IPS DF 4.7 (cell line): Measurements from ENCODE around the gene KDM4C.
"Not testable (repeated sequence)": the region's sequence is repeated elsewhere in the genome, so short reads cannot be mapped to it uniquely, and the experiment has no call there.

Source experiments
- DNase-seq: peaks from one replicate; pipeline ENCODE4 v3.0.0-alpha.2; 2013; ENCODE audit warnings: low spot score; ENCODE audit errors: extremely low read depth

The KDM4C gene

DNA sequence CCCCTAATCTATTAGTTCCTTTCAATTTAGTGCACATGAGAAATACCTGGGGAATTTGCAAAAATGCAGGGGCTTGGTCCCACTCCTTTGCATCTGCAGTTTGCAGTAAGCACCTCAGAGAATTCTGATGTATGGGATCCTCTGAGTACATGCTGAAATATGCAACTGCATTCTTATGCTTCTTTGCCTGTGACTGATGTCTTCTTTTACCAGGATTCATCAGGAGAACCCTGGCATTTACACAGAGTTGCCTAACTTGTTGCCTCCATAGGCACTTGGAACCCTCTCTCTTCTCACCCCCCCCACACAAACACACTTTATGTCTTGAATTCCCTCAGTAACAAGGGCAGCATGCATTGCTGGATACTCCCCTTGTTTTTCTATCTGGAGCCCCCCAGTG is 173.1 kb downstream of the KDM4C start:
- DNase-seq = no peak

DNA sequence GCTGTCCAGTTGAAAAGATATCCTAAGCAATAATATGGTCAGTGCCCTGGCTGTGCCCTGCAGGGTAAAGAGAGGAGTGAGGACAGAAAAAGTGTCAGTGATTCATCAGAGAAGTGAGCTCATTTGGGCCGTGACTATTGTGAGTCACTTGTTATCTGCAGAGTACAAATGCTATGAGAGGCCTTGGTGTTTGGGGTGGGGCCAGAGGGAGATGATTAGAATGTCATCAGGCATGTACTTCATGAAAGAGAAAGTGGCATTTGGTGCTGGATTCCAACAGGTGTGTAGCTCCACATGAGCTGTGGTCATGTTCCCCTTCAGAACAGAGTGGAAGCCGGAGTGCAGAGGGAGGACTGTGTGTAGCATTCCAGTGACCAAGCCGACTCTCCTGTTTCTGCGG is 174.1 kb downstream of the KDM4C start:
- DNase-seq = no peak

- DNase-seq = no peak
Measured at GRCh38 chr9:6936103-6936502, 178.3 kb downstream of the KDM4C start.

GRCh38 chr9:6937209-6937608 is 179.4 kb downstream of the KDM4C start:
- no peak for DNase-seq

GRCh38 chr9:6938447-6938846 is 180.7 kb downstream of the KDM4C start:
- no peak for DNase-seq

GRCh38 chr9:6938873-6939272 is 181.1 kb downstream of the KDM4C start:
- no peak for DNase-seq

DNA sequence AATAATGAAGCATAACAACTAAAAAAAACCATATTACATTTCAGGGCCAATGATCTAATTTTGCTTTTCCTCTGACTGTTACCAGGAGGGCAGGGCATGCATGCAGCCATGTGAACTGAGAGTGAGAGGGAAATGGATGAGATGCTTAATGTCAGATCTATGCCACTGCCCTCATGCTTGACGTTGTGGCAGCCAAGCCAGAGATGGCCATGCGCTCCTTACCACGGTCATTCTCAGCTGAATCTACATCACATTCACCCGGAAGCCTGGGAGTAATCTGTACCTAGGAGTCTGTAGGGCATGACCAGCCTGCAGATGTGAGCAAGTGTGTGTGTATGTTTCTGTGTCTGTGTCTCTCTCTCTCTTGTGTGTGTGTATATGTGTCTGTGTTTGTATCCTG is 183.7 kb downstream of the KDM4C start:
- no peak for DNase-seq

GRCh38 chr9:6942406-6942805 is 184.6 kb downstream of the KDM4C start:
- no peak for DNase-seq

DNA sequence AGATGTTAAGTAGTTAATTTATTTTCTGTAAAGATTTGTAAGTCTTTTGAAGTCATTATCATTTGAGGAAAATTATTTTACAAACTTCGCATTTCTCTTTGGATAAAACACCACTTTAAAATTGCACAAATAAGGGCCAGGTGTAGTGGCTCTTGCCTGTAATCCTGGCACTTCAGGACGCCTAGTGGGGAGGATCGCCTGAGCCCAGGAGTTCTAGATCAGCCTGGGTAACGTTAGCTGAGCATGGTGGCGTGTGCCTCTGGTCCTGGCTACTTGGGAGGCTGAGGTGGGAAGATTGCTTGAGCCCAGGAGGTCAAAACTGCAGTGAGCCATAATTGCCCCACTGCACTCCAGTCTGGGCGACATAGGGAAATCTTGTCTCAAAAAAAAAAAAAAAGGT is 185.5 kb downstream of the KDM4C start:
- no peak for DNase-seq

GRCh38 chr9:6944093-6944551 is 186.3 kb downstream of the KDM4C start:
- no peak for DNase-seq

- no peak for DNase-seq
Measured at GRCh38 chr9:6944896-6945295, 187.1 kb downstream of the KDM4C start.

GRCh38 chr9:6945816-6946215 is 188.0 kb downstream of the KDM4C start:
- no peak for DNase-seq

DNA sequence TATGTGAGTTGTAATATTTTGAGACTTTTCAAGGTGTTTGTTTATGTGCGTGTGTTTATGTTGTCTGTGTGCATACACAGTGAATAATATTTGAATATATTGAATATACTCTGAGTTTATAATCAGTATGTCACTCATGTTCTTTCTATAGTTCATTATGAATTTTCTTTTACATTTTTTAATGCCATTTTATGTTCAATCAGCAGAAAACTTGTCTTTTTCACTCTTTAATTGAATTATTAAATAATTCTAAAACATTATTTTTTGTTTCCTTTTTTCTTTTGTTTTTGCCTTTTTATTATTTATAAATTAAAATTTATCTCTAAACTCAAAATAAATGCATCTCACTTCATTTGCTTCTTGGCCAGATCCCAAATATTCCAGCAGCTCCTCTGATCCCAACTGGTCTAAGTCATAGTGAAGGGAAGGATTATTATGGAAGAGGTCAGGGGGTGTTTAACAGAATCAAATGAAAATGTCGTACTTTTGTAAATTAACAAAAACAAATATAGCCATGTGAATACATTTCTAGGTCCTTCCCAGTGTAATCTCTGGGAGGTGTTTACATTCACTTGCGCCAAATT is 188.9 kb downstream of the KDM4C start:
- DNase-seq = no peak

GRCh38 chr9:6948921-6949320 is 191.1 kb downstream of the KDM4C start:
- not testable (repeated sequence) for DNase-seq

DNA sequence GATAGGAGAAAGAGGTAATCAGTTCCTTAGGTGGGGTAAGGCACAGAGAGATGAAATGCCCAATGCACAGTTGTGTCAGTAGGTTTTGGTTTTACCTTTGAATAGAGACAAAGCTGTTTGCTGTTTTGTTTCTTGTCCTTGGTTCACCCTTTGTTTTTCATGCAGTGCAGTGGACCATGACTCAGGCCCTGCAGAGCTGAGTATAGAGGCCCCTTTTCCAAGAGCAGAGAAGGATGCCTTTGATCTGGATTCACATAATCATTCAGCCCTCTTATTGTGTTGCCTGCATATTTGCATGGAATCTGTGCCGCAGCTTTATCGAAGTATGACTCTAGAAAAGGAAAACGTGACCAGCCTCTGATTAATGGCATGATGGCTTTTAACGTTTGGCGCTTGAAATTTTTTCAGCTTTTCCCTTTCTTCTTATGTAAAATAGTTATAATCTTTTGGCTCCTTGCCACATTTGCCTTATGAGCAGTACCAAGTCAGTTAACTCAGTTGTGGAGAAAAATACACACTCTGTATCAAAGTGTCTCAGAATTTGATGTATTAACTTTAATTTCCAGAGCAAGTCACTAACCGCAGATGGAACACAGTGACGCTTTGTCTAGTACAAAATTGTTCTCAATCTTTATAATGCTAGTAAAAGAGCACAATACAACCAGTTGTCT is 197.6 kb downstream of the KDM4C start:
- no peak for DNase-seq

DNA sequence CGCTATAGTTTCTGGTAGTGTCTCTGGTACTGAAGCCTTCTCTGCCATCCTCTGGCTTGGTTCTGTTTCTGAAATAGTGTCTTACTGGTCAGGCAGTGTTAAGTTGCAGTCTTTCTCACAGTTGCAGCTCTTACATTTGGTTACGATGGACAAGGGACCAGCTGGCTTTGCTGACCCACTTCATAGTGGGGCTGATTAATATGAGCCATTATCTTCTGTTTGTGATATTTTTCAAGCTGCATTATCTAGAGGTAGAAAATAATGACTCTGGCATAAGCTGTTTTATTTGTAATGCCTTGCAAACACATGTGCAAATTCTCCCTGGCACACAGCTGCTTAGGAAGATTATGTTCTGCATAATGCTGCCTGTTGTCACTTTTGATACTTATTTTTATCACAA is 199.1 kb downstream of the KDM4C start:
- no peak for DNase-seq

GRCh38 chr9:6959270-6960000 is 201.7 kb downstream of the KDM4C start:
- no peak for DNase-seq

- DNase-seq = no peak
Measured at GRCh38 chr9:6960777-6961176, 203.0 kb downstream of the KDM4C start.

DNA sequence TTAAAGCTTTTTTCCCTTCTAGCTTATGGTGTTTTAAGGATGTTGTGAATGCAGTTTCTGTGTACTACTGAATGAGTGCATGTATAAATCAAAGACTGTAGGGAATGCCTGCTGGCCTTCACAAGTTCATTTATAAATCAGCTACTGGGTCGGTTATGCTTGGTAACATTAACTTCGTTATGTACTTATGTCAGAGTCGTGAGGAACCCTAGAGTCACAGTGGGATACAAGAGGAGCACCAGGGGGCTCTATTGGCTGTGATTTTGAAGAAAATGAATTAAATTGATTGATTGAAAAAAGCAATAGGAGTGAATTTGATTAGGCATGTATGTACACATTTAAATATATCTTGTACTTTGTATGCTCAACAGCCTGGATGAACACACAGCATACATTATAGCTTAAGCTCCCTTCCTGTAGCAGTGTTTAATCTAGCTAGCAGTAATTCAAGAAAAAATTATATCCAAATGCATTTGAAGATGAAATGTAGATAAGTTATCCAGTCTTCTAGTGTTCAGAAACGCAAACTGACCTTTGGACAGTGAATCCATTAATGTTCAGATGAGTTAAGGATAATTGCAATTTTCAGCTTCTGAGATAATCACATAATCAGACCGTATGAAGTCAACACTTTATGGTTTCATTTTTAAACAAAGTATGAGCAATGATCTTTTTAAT is 204.2 kb downstream of the KDM4C start:
- DNase-seq = no peak

GRCh38 chr9:6965566-6965965 is 207.8 kb downstream of the KDM4C start:
- DNase-seq = no peak

DNA sequence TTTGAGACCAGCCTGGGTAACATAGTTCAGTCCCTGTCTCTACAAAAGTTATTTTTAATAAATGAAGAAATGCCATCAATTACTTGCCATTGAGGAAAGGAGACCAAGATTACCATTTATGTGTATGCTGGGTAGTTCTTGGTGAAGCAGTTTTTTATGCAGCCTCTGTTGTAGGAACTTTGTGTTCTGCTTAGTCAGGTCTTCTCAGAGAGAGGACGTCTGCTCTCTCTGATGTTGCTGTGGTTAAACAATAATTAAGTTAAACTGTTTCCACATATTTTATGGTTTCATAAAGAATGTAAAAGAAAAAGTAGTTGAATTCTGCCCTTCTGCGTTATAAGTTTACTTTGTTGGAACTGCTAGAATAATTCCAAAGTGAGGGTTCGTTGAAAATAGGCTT is 210.5 kb downstream of the KDM4C start:
- no peak for DNase-seq

DNA sequence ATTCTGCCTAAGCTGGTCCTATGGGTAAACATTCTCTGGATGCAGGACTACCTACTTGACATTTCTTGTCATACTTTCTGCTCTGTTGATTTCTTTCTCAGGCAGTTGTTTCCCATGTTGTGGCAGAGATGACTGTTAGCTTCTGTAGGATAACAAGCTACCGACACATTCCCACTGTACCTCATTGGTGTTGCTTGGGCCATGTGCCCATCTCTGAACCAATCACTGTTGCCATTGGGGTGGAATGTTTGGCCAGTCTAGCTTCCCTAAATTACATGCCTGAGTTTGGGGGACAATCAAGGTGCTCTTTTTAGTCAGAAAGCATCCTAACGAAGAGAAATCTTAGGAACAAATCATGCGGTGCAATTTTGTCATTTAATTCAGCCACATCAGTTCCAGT is 212.0 kb downstream of the KDM4C start:
- no peak for DNase-seq
